ENCODE results near the gene AHCTF1. TPM values are rescaled to one million over a fixed set of nuclear protein-coding genes. Genes with fewer than 3 reads are reported as not detected.

AHCTF1 gene
- total and polyA plus RNA-seq, 2 of the 8 experiments (the other 6 are each of a cell fraction or from before 2014, with no cell fraction given) = 7.9 to 44.5 TPM

- no peak overlapping the region for H3K14ac ChIP-seq (ENCODE audit: insufficient read length)
- FAIRE-seq = no peak
- POLR2A ChIA-PET (ENCODE audit: partially characterized antibody) = interaction anchor here (1.0 kb wide), 1 partner anchor 144 kb away, joined by 3 read pairs; the partner anchor contains the start of gene ZNF670
- TF ChIP-seq ASH2L (IDR thresholded peaks at IDR 0.05; ENCODE audit: low read length) = no peak
Measured at GRCh38 chr1:246934765-246935164, 3.0 kb upstream of the AHCTF1 start.

More at GRCh38 chr1:246934765-246935164, 3.0 kb upstream of the AHCTF1 start:
- Histone ChIP-seq H3K9ac (replicated peaks in 1 of 4; ENCODE audit: extremely low read depth in 1 of 4, low read depth in 3 of 4, low read length in 3 of 4) (no peak overlapping the region), H2AFZ (ENCODE audit: low read length) (no peak overlapping the region), H3K23ac (ENCODE audit: insufficient read length) (no peak overlapping the region), H3K23me2 (ENCODE audit: low read depth, low read length) (no peaks in the 10 kb centered on the region; the same call in 1 of the 2 replicates), H3K56ac (replicated peaks; ENCODE audit: insufficient read length, low read depth, low read length) (no peak overlapping the region), H3K36me3 (ENCODE audit: control insufficient read depth in 2 of 4, insufficient read depth in 4 of 4, low read length in 3 of 4) (peaks cover 0 to 10% (median 5%) of the 10 kb centered on the region in 4 experiments; a peak in 4 of 8 replicates), H3K27ac (ENCODE audit: low read depth, low read length) (no peak overlapping the region), H3K27me3 (replicated peaks in 1 of 4; ENCODE audit: control insufficient read depth in 3 of 4, extremely low read depth in 1 of 4, insufficient read depth in 3 of 4, low read length in 3 of 4) (no peaks in the 10 kb centered on the region), H4K5ac (ENCODE audit: insufficient read length, low read depth, low read length) (no peak overlapping the region), H2BK5ac (ENCODE audit: low read depth, low read length) (no peak overlapping the region), H4K91ac (replicated peaks; ENCODE audit: insufficient read length, low read length) (no peak overlapping the region), H3K4me1 (replicated peaks in 1 of 4; ENCODE audit: control insufficient read depth in 3 of 4, insufficient read depth in 4 of 4, low read length in 3 of 4) (peaks cover 0 to 4% (median 0%) of the 10 kb centered on the region in 4 experiments; a peak in 2 of 7 replicates), H4K8ac (ENCODE audit: extremely low read depth, insufficient read depth, low read length) (no peak overlapping the region), H3K4me3 (ENCODE audit: extremely low read depth in 1 of 4, insufficient read depth in 2 of 4, low read depth in 3 of 4, low read length in 4 of 4) (no peak overlapping the region), H2BK12ac (ENCODE audit: low read depth, low read length) (no peak overlapping the region), H3K18ac (ENCODE audit: extremely low read depth, low read length) (no peak overlapping the region), H2BK20ac (ENCODE audit: low read length) (no peak overlapping the region), H2AK5ac (ENCODE audit: low read depth, low read length) (no peak overlapping the region), H3K4ac (replicated peaks; ENCODE audit: insufficient read length, low read depth, low read length) (no peak overlapping the region), H2BK15ac (ENCODE audit: low read length) (no peak overlapping the region), H3K79me1 (ENCODE audit: low read depth, low read length) (no peaks in the 10 kb centered on the region; the same call in 1 of the 2 replicates), H2BK120ac (replicated peaks; ENCODE audit: low read depth, low read length) (no peak overlapping the region), H3K9me3 (ENCODE audit: insufficient read depth in 2 of 2, low read depth in 1 of 2, low read length in 1 of 2) (no peaks in the 10 kb centered on the region), H3K79me2 (ENCODE audit: control insufficient read depth in 1 of 2, insufficient read depth in 2 of 2, low read length in 2 of 2) (peaks cover 6 to 13% of the 10 kb centered on the region in 2 experiments; a peak in 3 of 4 replicates), H4K20me1 (replicated peaks in 1 of 2; ENCODE audit: control insufficient read depth in 1 of 2, insufficient read depth in 2 of 2, low read length in 2 of 2) (peaks cover 4% of the 10 kb centered on the region in 2 experiments), H3K4me2 (ENCODE audit: insufficient read depth in 1 of 2, low read depth in 2 of 2, low read length in 2 of 2) (no peak overlapping the region)
- 85% methylated on average over 1 of the region's 1 CpG; no CpG with 5 or more reads in 1 of the 2 experiments for WGBS, 2 experiments (ENCODE audit: extremely low coverage in 1 of 2, insufficient coverage in 1 of 2, insufficient read length in 1 of 2, insufficient replicate concordance in 2 of 2, low coverage in 1 of 2, low lambda C conversion rate in 2 of 2, missing lambda C conversion rate in 1 of 2)
- CTCF ChIA-PET (ENCODE audit: partially characterized antibody) = interaction anchor here (0.9 kb wide), 1 partner anchor 28 kb away, joined by 4 read pairs; no protein-coding TSS in a partner anchor
- DNase-seq (ENCODE audit: low read depth in 1 of 2, low spot score in 2 of 2) = no peak
